ENCODE results near the gene TMEM107.

- TF ChIP-seq TAF1 (IDR thresholded peaks at IDR 0.05; ENCODE audit: borderline replicate concordance, insufficient read depth, low read length), result no peak
- TF ChIP-seq POLR2AphosphoS5 (IDR thresholded peaks at IDR 0.05; ENCODE audit: low read depth, low read length), result no peak
- TF ChIP-seq REST (IDR thresholded peaks at IDR 0.05; ENCODE audit: insufficient read depth in 1 of 2, low read depth in 2 of 2, low read length in 2 of 2), result no peak
These were observed 42.2 kb downstream of the TMEM107 start for GRCh38 chr17:8133941-8134340.
